Chondrocyte (in vitro differentiated cells): ENCODE results near the gene RASA4. TPM values are rescaled to one million over a fixed set of nuclear protein-coding genes. Genes with fewer than 3 reads are reported as not detected.
"Not testable (repeated sequence)": the region's sequence is repeated elsewhere in the genome, so short reads cannot be mapped to it uniquely, and the experiment has no call there.

Experiments
- DNase-seq: peaks from one replicate; pipeline ENCODE4 v3.0.0; 2021; ENCODE audit warnings: mixed read lengths, low spot score
- H3K27ac Mint-ChIP-seq: one replicate; pipeline ENCODE4 v1.8.0; 2021; ENCODE audit warnings: mild to moderate bottlenecking, moderate library complexity, mixed read lengths; ENCODE audit not compliant: unreplicated experiment
- H3K27me3 Mint-ChIP-seq: 2 replicates; pipeline ENCODE4 v1.8.0; 2021; ENCODE audit warnings: low read depth, mixed read lengths
- H3K36me3 Mint-ChIP-seq: 2 replicates; pipeline ENCODE4 v1.8.0; 2021; ENCODE audit warnings: low read depth, mixed read lengths
- H3K4me1 Mint-ChIP-seq: 2 replicates; pipeline ENCODE4 v1.8.0; 2021; ENCODE audit warnings: low read depth, mild to moderate bottlenecking, mixed read lengths
- H3K4me3 Mint-ChIP-seq: one replicate; pipeline ENCODE4 v1.8.0; 2021; ENCODE audit warnings: mild to moderate bottlenecking, moderate library complexity, mixed read lengths; ENCODE audit not compliant: unreplicated experiment
- H3K9me3 Mint-ChIP-seq: 2 replicates; pipeline ENCODE4 v1.8.0; 2021; ENCODE audit warnings: low read depth, mixed read lengths
- long read RNA-seq: library from polyadenylated mRNA; stranded (forward); transcript quantifications from one replicate; pipeline ENCODE4 v2.0.0, GENCODE V29; 2021
- total RNA-seq: library from RNA; stranded (reverse); gene quantifications from 3 replicates; pipeline ENCODE4 v1.2.1, GENCODE V29; 2021

Gene RASA4
- 16.5 to 26.0 TPM (median 24.0 TPM) in 3 replicates for total RNA-seq
- long read RNA-seq, full-length matches to known transcripts, result 5 of 9 reads
- long read RNA-seq, partial matches to known transcripts, result 2 of 9 reads
- long read RNA-seq, other reads (novel, unspliced or antisense), result 2 of 9 reads

DNA sequence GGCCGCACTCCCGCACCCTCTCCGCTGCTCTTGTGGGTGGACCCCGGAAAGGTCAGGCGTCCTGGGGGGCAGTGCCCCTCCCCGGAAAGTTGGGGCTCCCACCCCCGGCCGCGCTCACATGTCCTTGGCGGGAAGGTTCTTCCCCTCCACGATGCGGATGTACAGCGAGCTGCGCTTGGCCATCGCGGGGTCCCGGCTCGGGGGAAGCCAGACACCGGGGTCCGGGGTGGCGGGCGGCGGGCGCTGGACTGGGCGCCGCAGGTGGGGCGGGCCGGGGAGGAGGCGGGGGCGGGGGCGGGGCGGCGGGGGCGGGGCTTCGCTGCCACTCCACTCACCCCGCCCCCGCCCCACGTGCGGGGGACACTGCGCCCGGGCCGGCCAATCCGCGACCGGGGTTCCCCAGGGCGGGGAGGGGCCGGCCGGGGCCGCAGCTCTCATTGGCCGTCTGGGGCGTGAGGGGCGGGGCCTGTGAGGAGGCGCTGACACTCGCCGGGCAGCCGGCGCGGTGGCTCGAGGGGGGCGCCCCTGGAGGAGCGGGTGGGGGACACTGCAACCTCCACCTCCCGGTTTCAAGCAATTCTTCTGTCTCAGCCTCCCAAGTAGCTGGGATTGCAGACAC is at the start of gene RASA4:
TSS of gene RASA4 (minus strand) at position 250 of the 619 bp plus-strand sequence. CDS start at position 183, 67 bp downstream.
- H3K27ac Mint-ChIP-seq, H3K36me3 Mint-ChIP-seq, H3K27me3 Mint-ChIP-seq, H3K4me3 Mint-ChIP-seq, H3K4me1 Mint-ChIP-seq, H3K9me3 Mint-ChIP-seq: not testable (repeated sequence)
- peak; percentile 55 for DNase-seq

DNA sequence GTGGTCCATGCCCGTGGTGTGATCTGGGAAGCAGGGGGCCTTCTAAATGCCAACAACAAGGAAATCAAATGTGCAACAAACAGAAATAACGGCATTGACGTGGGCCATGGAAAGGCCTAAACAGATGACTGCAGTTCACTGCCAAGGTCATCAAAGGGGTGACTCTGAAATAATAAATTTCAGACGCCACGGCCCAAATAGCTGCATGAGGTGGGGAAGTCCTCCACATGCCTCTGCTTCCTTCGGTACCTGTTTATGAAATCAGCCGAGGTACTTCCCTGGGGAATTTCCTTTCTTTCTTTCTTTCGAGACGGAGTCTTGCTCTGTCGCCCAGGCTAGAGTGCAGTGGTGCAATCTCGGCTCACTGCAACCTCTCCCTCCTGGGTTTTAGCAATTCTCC is 48.2 kb upstream of the RASA4 start:
- not testable (repeated sequence) for H3K4me3 Mint-ChIP-seq, H3K36me3 Mint-ChIP-seq, H3K9me3 Mint-ChIP-seq, DNase-seq, H3K27me3 Mint-ChIP-seq, H3K4me1 Mint-ChIP-seq, H3K27ac Mint-ChIP-seq

DNA sequence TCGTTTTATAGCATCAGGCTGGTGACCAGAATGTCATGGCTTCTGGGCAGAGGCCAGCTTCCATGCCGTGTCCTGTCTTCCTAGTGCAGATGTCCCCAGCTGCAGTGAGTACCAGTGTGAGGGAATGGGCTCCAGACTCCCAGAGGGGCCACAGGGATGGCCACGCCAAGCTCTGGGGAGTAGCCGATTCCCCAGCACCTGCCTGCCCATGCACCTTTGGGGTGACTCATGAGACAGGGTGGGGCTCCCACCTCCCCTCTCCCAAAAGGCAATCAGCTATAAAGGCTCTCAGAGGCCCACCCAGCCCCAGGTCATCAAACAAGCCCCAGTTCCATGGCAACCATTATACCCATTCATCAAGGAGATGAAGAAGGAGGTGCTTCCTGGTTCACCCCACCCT is 33.4 kb upstream of the RASA4 start, which contains the start of gene SPDYE2B:
TSS of gene SPDYE2B (plus strand) at position 396 of the 400 bp plus-strand sequence. CDS start 2,030 bp downstream, outside the sequence.
- H3K9me3 Mint-ChIP-seq, H3K4me3 Mint-ChIP-seq, H3K27me3 Mint-ChIP-seq, H3K36me3 Mint-ChIP-seq, H3K4me1 Mint-ChIP-seq, H3K27ac Mint-ChIP-seq, DNase-seq: not testable (repeated sequence)

DNA sequence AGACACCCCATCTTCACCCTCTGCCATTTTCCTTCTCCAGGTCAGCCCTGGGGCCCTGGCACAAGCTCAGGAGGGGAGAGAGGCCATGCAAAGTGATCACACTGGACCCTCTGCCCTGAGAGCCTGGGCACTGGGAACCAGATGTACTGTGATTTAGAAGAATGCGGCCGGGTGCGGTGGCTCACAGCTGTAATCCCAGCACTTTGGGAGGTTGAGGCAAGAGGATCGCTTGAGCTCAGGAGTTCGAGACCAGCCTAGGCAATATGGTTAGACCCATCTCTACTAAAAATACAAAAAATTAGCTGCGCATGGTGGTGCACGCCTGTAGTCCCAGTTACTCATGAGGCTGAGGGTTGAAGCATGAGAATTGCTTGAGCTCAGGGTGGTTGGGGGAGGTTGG is 31.3 kb upstream of the RASA4 start:
- peak; percentile 21 for DNase-seq
- not testable (repeated sequence) for H3K9me3 Mint-ChIP-seq, H3K4me1 Mint-ChIP-seq, H3K4me3 Mint-ChIP-seq, H3K36me3 Mint-ChIP-seq, H3K27me3 Mint-ChIP-seq, H3K27ac Mint-ChIP-seq

DNA sequence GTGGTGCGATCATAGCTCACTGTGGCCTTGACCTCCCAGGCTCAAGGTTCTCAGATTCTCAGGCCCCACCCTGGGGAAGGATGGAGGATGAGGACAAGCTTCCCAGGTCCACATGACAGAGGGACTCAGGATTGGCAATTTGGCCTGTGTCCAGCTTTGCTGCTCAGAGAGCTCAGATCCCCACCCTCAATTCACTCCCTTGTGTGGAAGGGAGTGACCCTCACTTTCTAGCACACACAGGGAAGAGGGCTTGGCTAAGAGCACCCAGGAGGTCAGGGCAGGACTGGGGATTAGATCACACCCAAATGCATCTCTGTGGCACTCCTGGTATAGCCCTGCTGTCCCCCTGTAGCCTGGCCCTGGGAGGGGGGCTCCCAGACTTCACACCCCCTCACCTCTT is 26.8 kb upstream of the RASA4 start:
- not testable (repeated sequence) for DNase-seq, H3K27ac Mint-ChIP-seq, H3K36me3 Mint-ChIP-seq, H3K9me3 Mint-ChIP-seq, H3K4me1 Mint-ChIP-seq, H3K4me3 Mint-ChIP-seq, H3K27me3 Mint-ChIP-seq

DNA sequence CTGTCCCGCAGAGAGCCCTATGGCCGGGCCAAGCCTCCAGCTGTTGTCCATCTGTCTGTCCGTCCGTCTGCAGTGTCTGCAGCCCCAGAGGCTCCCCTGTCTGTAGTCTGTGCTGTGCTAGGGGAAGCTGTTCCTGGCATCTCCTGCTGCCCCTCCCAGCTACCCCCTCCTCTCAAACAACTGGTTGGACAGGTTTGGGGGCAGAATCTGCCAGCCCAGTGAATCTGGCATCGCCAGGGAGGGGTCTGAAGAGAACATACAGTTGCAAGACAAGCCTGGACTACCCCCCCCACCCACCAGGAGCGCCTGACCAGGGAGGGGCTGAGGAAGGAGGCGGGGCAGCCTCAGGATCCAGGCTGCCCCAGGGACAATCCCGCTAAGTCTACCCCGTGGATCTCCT is 26.1 kb upstream of the RASA4 start, which contains the start of gene UPK3BL1:
TSS of gene UPK3BL1 (minus strand) at position 101 of the 400 bp plus-strand sequence. CDS start at position 51, 50 bp downstream.
- H3K4me1 Mint-ChIP-seq, H3K27me3 Mint-ChIP-seq, H3K27ac Mint-ChIP-seq, H3K9me3 Mint-ChIP-seq, H3K4me3 Mint-ChIP-seq, H3K36me3 Mint-ChIP-seq, DNase-seq: not testable (repeated sequence)

DNA sequence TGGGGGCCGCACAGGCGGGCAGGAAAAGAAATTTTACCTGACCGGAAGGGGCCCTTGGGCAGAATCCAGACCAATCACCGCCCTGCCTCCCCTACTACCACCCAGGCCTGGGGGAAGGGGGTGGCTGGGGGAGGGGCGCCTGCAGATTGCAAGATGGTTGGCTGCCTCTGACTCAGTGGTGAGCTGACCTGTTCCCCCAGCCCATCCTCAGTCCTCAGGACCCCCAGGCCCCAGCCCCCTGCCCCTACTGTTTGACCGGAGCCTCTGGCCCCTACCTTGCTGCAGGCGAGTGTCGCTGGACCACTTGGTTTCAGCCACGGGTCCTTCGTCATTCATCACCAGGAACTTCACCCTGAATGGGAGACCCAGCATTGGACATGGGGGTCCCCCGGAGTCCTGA is 22.3 kb upstream of the RASA4 start:
- not testable (repeated sequence) for H3K4me3 Mint-ChIP-seq, H3K27ac Mint-ChIP-seq, H3K36me3 Mint-ChIP-seq, H3K27me3 Mint-ChIP-seq, H3K4me1 Mint-ChIP-seq, H3K9me3 Mint-ChIP-seq
- DNase-seq, result peak; percentile 62

DNA sequence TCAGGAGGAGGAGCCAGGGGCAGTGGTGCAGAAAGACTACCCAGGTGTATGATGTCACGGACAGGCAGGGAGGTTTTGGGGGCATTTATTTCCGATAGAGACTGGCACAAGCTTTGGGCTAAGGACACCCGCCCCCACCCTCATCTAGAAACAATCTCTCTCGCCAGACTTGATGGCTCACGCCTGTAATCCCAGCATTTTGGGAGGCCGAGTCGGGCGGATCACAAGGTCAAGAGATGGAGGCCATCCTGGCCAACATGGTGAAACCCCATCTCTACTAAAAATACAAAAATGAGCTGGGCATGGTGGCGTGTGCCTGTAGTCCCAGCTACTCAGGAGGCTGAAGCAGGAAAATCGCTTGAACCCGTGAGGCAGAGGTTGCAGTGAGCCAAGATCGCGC is 20.4 kb upstream of the RASA4 start:
- not testable (repeated sequence) for H3K9me3 Mint-ChIP-seq, H3K27ac Mint-ChIP-seq, H3K27me3 Mint-ChIP-seq, H3K4me3 Mint-ChIP-seq, H3K36me3 Mint-ChIP-seq, H3K4me1 Mint-ChIP-seq
- DNase-seq, result peak; percentile 22

DNA sequence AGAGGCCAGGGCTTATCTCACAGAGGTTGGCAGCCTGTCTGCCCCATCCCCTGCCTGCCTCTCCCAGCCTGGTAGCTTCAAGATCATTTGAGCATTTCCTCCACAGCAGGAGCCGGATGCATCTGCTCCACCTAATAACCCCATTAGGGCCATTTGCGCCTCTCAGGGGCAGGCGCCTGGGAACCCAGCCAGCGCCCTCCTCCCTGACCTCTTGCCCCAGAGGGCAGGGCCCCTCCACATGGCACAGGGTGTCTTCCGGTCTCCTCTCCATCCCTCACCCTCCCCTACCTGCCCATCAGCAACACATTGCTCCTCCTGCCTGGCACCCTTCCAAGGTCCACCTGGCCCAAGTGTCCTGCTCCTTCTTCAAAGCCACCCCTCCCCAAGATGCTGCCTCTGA is 18.8 kb upstream of the RASA4 start:
- not testable (repeated sequence) for H3K27me3 Mint-ChIP-seq, H3K27ac Mint-ChIP-seq, DNase-seq, H3K4me3 Mint-ChIP-seq, H3K9me3 Mint-ChIP-seq, H3K4me1 Mint-ChIP-seq, H3K36me3 Mint-ChIP-seq

DNA sequence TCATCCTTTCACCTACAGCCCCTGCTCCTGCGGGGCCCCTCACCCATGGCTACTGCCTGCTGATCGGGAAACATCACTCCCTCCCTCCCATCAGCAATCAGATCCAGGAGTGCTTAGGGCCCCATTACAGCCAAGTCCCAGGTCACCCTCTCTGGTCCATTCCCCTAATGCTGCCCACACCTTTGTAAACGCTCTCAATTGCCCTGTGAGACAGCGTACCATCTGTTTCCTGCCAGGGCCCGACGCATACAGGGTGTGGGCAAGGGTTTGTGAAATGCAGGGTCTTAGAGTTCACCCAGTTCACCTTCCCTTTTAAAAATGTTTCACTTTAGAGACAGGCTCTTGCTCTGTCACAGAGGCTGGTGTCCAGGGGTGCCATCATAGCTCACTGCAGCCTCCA is 17.7 kb upstream of the RASA4 start:
- not testable (repeated sequence) for H3K4me3 Mint-ChIP-seq, H3K27me3 Mint-ChIP-seq, H3K9me3 Mint-ChIP-seq, H3K27ac Mint-ChIP-seq, H3K36me3 Mint-ChIP-seq, H3K4me1 Mint-ChIP-seq
- DNase-seq, result peak; percentile 30

DNA sequence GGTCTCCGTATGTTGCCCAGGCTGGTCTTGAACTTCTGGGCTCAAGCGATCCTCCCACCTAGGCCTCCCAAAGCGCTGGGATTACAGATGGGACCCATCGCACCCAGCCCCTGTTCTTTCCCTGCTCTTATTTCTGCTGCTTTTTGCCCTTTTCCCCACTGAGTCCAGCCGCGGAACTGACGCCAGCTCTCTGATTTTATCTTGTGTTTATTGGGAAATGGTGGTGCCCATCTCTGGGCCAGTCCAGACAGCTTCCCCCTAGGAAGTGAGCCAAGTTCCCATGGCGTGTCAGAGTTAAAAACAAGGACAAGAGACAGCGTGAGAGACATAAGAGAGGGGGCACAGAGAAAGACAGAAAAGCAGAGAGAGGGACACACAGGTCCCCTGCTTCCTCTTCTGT is 14.1 kb upstream of the RASA4 start:
- H3K36me3 Mint-ChIP-seq, H3K4me3 Mint-ChIP-seq, H3K9me3 Mint-ChIP-seq, DNase-seq, H3K27ac Mint-ChIP-seq, H3K27me3 Mint-ChIP-seq, H3K4me1 Mint-ChIP-seq: not testable (repeated sequence)

DNA sequence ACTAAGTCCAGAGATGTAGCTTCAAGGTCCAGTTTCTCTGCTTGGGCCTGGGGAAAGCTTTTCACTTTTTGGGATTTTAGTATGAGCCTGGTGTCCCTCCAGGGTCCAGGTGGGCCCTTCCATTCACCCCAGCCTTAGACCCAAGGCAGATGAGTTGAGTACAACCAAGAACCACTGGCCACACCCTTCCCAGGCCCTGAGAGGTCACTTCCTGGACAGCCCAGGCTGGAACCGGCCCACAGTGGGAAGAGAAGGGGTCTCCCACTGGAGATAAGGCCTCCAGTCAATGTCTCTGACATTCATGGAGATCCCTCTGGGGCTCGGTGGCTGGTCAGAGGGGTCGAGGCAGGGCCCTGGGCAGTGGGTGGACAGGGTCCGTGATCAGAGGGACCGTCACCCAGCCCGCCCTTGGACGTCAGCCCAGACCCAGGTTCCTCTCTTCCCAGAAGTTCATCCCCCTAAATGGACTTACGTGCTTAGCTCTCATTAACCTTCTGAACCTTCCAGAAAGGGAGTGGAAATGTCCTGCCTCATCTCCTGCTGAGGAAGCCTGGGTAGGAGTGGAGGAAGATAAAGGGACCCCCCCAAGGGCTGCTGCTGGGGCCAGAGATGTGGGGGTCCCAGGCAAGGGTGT is 10.8 kb upstream of the RASA4 start:
- H3K27me3 Mint-ChIP-seq, H3K9me3 Mint-ChIP-seq, H3K36me3 Mint-ChIP-seq, H3K4me3 Mint-ChIP-seq, DNase-seq, H3K27ac Mint-ChIP-seq, H3K4me1 Mint-ChIP-seq: not testable (repeated sequence)

DNA sequence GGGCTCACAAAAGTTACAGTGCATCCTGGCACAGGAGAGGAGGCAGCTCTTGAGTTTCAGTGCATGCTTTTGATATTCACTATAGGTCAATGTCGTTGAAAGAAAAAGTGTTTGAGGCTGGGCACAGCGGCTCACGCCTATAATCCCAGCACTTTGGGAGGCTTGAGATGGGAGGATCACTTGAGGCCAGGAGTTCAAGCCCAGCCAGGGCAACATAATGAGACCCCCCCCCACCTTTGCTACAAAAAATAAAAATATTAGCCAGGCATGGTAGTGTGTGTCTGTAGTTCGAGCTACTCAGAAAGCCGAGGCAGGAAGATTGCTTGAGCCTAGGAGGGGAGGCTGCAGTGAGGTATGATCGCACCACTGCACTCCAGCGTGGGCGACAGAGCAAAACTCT is 1.6 kb upstream of the RASA4 start:
- H3K4me1 Mint-ChIP-seq, H3K36me3 Mint-ChIP-seq, H3K27ac Mint-ChIP-seq, H3K9me3 Mint-ChIP-seq, H3K4me3 Mint-ChIP-seq, DNase-seq, H3K27me3 Mint-ChIP-seq: not testable (repeated sequence)
